NK-92 (cell line): Measurements from ENCODE around the gene GATAD2B.

ENCODE experiments used
- DNase-seq: peaks from one replicate; lab custom pipeline; 2025; ENCODE audit not compliant: unreplicated experiment; lab: John Stamatoyannopoulos, UW

GATAD2B gene

GRCh38 chr1:153780551-153780950, 142.2 kb downstream of the GATAD2B start:
- no peak for DNase-seq

GRCh38 chr1:153779781-153780541, 142.8 kb downstream of the GATAD2B start:
- no peak for DNase-seq

GRCh38 chr1:153778824-153779519, 143.8 kb downstream of the GATAD2B start:
- DNase-seq: no peak

GRCh38 chr1:153778051-153778823, 144.5 kb downstream of the GATAD2B start:
- no peak for DNase-seq

- DNase-seq: no peak
Measured at GRCh38 chr1:153777648-153778047, 145.1 kb downstream of the GATAD2B start.

GRCh38 chr1:153776845-153777370, 145.9 kb downstream of the GATAD2B start:
- DNase-seq: no peak

GRCh38 chr1:153776352-153776751, 146.4 kb downstream of the GATAD2B start:
- no peak for DNase-seq

GRCh38 chr1:153775458-153776327, 147.1 kb downstream of the GATAD2B start:
- no peak for DNase-seq

- DNase-seq: no peak
Measured at GRCh38 chr1:153774780-153775457, 147.9 kb downstream of the GATAD2B start, which contains the start of gene SLC27A3. Gene SLC27A3, plus strand, starts transcription at chr1:153775407. Its CDS starts 91 bp downstream, at chr1:153775498.

GRCh38 chr1:153774026-153774595, 148.7 kb downstream of the GATAD2B start:
- no peak for DNase-seq

- no peak for DNase-seq
Measured at GRCh38 chr1:153773096-153773921, 149.5 kb downstream of the GATAD2B start.

GRCh38 chr1:153771841-153772593, 150.8 kb downstream of the GATAD2B start:
- no peak for DNase-seq

- no peak for DNase-seq
Measured at GRCh38 chr1:153771261-153771660, 151.5 kb downstream of the GATAD2B start.

- no peak for DNase-seq
Measured at GRCh38 chr1:153770797-153771196, 152.0 kb downstream of the GATAD2B start.

GRCh38 chr1:153769221-153769620, 153.6 kb downstream of the GATAD2B start:
- no peak for DNase-seq

- DNase-seq: no peak
Measured at GRCh38 chr1:153768316-153769181, 154.2 kb downstream of the GATAD2B start.

GRCh38 chr1:153767519-153767918, 155.3 kb downstream of the GATAD2B start:
- no peak for DNase-seq
